ENCODE data around the gene FMO4.
A peak's percentile ranks its signal among the peaks of the same experiment; 100 is the strongest.
"Not testable (repeated sequence)": the region's sequence is repeated elsewhere in the genome, so short reads cannot be mapped to it uniquely, and the experiment has no call there.

FMO4 gene, protein sequence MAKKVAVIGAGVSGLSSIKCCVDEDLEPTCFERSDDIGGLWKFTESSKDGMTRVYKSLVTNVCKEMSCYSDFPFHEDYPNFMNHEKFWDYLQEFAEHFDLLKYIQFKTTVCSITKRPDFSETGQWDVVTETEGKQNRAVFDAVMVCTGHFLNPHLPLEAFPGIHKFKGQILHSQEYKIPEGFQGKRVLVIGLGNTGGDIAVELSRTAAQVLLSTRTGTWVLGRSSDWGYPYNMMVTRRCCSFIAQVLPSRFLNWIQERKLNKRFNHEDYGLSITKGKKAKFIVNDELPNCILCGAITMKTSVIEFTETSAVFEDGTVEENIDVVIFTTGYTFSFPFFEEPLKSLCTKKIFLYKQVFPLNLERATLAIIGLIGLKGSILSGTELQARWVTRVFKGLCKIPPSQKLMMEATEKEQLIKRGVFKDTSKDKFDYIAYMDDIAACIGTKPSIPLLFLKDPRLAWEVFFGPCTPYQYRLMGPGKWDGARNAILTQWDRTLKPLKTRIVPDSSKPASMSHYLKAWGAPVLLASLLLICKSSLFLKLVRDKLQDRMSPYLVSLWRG

DNA sequence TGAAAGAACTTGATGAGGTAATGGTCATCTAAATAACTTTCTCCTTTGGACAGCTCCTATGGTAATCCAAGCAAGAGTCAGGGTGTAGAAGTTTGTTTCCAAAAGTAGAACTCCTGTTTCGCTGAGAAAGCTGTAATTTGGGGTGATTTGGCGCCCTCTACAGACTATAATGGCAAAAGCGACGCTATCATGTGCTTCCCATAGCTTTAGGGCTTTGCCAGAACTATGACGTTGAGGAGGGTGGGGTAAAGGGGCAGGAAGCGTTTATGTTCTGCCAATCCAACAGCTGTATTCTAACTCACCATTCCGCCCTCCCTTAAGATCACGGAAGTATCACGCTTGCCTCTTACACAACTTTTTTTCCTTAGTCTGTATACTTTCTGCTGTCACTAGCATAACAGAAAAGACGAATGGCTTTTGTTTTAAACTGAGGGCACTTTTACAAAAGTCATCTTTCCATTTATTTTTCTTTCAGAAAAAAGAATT, at the start of gene FMO4:
TSS of gene FMO4 (plus strand) at position 349 of the 486 bp plus-strand sequence. CDS start 5,643 bp downstream, outside the sequence.
- peak; percentile 94 for DNase-seq (ENCODE audit: low read depth)

DNA sequence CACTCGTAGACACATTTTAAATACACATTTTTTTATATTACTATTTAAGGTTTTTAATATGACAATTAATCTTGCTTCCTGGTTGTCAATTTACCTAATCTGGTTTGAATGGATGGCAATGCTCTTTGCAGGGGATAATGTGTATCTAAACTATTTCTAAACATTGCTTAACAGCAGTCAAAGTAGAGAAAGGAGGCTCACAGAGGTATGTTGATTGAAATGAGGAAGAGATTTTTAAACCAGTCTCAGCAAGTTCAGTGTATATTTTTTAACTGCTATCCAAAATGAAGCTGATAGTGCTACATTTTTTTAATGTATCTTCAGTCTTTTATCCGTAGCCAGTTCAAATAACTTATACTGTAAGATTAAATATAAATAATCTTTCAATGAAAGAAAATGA, 48.3 kb upstream of the FMO4 start:
- DNase-seq (ENCODE audit: low read depth), result no peak

DNA sequence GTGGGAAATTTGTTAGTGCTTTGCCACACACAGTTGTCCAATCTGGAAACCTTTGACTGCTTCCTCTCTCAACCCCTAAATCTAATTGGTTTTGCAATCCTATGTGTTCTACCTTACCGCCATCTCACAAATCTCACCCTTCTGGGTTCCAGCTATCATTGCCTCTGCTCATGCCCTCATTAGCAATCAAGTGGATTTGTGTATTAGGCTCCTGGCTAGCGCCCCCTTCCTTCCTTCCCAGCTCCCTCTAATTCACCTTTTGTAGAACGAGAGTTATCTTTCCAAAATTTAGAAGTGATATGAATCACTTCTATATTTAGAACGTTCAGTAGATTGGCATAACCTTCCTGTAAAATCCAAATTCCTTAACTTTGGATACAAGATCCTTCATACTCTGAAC, 47.1 kb upstream of the FMO4 start:
- no peak for DNase-seq (ENCODE audit: low read depth)

DNA sequence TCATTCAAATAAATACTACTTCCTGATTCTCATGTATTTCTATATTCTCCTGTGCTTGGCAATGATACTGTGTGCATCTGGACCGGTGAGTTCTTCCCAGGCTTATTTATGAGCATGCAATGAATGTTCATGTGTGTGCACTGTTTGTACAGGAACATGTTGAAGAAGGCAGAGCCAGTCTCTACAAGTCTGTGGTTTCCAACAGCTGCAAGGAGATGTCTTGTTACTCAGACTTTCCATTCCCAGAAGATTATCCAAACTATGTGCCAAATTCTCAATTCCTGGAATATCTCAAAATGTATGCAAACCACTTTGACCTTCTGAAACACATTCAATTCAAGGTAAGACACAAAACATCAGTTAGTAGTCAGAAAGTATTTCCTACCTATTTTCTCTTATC, 46.6 kb upstream of the FMO4 start:
- DNase-seq (ENCODE audit: low read depth), result no peak

DNA sequence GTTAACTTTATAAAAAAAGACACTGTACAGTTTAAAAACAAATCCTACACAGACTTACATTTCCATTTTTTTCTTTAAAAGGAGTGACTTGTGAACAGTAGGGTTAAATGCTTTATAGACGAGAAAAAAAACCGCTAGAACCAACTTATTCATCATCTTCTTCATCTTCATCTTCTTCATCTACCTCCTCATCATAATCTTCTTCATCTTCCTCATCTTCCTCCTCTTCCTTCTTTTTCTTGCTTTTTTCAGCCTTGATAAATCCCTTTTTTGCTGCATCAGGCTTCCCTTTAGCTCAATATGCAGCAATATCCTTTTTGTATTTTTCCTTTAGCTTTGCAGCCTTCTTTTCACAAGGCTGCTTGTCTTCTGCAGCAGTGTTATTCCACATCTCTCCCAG, 43.2 kb upstream of the FMO4 start:
- no peak for DNase-seq (ENCODE audit: low read depth)

DNA sequence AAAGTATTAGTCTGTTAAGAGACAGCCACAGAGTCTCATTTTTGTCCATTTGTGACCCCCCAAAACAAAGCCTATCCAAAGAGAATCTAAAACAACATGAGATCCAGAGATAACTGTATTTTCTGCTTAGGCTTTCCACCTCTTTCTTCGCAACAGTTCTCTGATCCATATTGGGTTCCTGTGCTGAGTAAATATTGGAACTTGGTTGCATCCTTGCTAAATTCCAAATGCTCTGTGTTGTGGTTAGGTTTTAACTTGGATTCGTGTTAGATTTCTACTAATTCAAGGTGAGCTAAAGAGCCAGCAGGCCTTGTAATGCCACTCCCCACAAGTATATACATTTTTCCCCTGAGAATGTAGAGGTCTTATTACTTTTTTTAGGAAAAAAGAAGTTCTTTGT, 36.4 kb upstream of the FMO4 start:
- no peak for DNase-seq (ENCODE audit: low read depth)

DNA sequence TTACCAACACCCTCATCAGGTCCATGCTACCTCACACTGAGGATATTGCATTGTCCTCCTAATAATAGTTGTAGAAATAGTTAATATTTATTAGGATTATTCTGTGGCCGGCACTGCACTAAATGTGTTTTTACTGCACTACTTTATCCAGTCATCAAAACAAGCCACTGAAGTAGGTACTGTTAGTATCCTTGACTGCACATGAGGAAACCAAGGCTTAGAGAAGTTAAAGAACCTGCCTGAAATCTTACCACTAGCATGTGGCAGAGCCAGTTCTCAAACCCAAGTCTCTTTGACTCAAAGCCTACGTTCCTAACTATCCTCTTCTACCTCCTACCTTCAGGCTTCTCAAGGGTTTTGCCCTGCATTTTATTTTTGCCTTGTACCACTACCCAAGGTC, 34.7 kb upstream of the FMO4 start:
- no peak for DNase-seq (ENCODE audit: low read depth)

DNA sequence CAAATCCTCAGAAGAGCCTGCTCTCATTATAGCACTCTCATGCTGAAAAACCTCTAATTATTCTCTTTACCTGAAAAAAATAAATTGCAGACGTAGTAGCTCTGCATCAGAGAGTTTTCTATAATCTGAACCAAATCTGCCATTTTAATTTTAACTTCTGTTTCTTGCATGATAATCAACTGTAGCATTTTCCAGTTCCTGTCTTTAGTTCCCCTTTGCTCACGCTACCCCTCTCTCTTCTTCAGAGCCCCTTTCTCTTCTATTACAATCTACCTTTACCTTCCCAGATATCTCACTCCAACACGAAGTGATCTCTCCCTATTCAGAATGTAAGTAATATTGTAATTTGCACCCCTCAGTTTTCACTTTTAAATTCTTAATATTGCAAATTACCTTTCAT, 34.3 kb upstream of the FMO4 start:
- DNase-seq (ENCODE audit: low read depth), result no peak

DNA sequence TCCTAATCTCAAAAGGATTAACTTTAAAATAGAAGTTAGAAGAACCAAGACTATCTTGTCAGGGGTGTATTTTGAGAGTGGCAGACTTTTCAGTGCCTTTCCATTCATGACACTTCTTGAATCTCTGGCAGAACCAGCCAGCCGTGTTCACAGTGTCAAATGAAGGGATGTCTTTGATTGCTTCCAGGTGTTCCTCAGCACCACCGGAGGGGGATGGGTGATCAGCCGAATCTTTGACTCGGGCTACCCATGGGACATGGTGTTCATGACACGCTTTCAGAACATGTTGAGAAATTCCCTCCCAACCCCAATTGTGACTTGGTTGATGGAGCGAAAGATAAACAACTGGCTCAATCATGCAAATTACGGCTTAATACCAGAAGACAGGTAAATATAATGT, 33.4 kb upstream of the FMO4 start:
- DNase-seq (ENCODE audit: low read depth), result no peak

DNA sequence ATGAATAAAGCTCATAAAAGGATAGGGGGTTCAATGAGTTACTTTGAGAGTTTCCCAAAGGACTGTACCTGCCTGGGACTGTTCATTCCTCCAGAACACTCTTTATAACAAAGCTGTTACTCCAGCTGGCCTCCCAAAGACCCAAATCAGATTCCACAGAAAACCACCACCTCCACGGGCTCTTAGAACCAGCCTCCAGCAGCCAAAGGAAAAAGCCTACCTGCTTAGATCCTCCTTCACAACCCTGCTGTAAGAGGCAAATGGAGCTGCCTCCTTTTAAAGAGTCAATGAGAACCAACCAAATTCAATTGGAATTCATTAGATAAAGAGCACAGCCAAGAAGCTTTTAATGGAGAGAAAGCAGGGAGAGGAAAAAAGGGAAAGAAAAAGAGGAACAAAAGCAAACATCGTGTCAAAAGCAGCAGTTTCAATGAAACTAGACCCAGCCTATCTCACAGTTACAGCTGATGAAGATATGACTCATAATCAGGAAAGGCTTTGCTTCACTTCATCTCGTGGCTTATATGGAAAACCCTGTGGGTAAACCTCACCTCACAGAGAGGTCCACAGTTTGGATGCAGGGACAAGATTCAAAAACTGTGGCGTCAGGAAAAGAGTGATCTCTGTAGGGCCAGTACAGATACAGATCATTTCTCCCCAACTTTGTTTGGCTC, 27.8 kb upstream of the FMO4 start:
- no peak for DNase-seq (ENCODE audit: low read depth)

DNA sequence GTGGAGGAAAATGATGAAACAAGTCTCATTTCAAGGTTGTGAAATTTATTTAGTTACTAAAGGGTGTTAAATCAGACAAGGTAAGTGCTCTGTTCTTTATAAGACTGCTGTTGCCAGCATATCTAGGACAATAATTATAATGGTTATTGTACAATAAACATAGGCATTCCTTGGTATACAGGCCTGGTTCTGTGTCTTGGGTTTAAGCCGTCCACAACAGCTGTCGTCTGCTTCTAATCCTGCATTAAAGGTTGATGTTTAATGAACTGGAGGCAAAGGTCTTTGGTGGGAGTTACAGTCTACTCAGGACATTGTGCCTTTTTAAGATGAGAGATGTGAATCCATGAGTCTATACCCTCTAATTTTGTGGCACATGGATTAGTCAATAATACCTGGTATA, 23.4 kb upstream of the FMO4 start:
- DNase-seq (ENCODE audit: low read depth), result no peak

DNA sequence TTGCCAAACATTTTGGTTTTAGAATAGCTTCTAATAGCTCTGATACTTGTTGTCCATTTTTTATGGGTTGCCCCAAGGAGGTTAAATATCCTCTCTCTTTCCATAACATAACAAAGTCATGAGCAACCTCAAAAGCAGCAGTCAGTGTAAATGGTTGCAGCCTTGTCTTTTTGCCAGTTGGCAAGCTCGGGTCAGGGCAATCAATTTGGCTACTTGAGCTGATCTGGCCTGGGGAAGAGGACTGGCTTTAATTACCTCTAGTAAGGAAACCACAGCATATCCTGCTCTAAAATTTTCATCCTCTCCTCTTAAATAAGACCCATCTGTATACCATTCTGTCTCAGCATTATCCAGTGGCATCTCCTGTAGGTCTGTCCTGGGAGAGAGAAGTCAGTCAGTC, 21.2 kb upstream of the FMO4 start:
- DNase-seq (ENCODE audit: low read depth), result no peak

DNA sequence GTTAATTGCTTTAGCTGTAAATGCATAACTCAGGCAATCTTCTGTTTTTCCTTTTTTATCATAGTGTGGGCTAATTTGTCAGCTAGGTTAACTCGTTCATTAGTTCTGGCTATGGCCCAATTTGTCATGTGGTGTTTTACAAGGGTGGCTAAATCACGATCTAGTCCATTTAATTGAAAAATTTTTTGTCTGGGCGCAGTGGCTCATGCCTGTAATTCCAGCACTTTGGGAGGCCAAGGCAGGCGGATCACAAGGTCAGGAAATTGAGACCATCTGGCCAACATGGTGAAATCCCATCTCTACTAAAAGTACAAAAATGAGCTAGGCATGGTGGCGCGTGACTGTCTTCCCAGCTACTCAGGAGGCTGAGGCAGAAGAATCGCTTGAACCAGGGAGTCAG, 18.6 kb upstream of the FMO4 start:
- not testable (repeated sequence) for DNase-seq (ENCODE audit: low read depth)

DNA sequence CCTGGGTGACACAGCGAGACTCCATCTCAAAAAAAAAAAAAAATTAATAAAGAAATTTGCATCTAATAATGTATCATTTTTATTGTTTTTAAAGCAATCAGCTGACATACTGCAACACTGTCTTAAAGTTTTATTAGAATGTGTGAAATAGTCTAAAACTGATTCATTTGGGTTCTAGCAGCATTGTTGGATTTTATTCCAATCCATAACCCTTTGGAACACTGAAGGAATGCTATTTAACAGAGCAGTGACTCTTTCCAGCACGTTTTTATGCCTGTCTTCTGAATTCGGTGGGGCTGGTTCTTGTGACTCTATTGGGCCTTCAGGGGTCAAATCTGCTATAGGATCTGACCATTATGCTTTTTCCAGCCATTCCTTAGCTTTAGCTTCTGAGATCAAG, 18.2 kb upstream of the FMO4 start:
- no peak for DNase-seq (ENCODE audit: low read depth)

DNA sequence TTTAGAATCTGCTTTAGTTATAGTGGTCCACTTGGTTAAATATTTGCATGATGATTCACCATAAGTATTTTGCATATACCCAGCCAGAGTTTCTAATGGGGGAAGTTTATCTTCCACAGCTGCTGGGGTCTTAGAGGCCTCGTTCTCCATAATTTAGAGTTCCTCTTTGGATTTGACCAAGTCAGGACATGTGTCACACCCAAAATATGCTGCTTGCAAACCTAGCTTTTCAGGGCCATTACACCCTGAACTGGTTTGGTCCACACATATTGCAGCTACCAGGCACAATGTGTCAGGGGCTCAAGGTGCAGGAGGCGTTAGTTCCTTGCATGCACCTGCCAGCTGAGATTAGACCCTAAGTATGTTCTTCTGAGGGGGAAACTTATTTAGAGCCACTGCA, 17.1 kb upstream of the FMO4 start:
- no peak for DNase-seq (ENCODE audit: low read depth)

DNA sequence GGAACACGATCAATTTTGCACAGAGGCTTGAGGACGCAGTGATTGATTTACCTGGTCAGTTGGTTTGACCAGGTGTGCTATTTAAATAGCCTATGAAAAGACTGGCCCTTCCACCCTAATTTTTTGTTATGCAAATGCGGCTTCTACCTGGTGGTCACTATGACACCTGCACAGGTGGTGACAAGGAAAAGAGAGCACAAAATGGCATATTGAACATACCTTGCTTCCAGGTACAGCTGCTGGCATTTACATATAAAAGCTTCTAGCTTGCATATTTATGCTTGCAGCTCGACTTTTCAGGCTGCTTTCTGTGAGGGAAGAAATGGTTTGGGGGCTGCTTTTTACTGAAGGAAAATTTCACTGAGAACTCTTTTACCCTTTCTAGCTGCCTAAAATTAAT, 15.3 kb upstream of the FMO4 start:
- DNase-seq (ENCODE audit: low read depth), result no peak

DNA sequence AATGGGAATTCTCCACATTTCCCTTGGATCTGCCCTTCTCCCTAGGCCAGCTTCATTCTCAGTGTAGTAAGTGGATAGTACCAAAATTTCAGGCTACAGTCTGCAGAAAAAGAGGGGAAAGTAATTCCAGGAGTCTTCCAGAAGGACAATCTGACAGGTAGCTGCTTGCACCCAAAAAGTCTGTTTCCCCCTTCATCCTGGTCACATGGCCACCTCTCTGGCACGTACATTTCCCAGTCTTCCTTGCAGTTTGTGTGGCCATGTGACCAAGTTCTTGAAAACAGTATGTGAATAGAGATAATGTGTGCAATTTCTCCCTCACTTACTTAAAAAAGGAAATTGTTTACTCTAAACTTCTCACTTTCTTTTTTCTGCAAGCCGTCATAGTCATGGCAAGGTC, 14.6 kb upstream of the FMO4 start:
- no peak for DNase-seq (ENCODE audit: low read depth)

DNA sequence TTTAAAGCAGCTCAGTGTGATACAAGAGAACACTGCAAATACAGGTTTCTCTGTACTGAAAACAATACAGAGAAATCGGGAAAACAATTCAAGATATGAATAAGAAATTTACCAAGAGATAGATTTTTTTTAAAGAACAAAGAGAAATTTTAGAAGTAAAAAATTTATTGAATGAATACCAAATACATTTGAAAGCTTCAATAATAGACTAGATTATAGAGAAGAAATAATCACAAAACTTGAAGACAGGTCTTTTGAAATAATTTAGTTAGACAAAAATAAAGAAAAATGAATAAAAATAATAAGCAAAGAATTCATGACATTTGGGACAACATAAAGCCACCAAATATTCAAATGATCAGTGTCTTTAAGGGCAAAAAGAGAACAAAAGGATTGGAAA, 13.6 kb upstream of the FMO4 start:
- no peak for DNase-seq (ENCODE audit: low read depth)

DNA sequence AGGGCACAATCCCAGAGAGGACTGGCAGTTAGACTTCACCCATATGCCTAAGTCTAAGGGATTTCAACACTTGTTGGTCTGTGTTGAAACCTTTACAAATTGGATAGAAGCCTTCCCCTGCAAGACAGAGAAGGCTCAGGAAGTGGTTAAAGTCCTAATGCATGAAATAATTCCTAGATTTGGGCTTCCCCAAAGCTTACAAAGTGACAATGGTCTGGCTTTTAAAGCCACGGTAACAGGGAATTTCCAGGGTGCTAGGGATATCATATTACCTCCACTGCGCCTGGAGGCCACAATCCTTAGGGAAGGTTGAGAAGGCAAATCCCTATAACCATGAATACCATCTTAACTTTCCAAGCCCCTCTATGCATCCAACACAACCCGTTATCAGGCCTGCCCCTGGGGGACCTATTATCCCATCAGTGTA, 3.3 kb upstream of the FMO4 start:
- no peak for DNase-seq (ENCODE audit: low read depth)

DNA sequence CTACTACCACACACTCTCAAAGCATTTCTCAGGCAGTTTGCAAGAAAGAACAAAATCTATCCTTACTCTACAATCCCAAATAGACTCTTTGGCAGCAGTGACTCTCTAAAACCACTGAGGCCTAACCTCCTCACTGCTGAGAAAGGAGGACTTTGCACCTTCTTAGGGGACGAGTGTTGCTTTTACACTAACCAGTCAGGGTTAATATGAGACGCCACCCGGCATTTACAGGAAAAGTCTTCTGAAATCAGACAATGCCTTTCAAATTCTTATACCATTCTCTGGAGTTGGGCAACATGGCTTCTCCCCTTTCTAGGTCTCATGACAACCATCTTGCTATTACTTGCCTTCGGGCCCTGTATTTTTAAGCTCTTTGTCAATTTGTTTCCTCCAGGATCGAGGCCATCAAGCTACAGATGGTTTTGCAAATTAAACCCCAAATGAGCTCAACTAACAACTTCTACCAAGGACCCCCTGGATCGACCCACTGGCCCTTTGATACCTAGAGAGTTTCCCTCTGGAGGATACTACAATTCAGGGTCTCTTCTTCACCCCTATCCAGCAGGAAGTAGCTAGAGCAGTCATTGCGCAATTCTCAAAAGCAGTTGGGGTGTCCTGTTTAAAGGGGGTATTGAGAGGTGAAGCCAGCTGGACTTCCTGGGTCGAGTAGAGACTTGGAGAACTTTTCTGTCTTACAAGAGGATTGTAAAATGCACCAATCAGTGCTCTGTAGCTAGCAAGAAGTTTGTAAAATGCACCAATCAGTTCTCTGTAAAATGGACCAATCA, 2.0 kb upstream of the FMO4 start:
- DNase-seq (ENCODE audit: low read depth), result no peak

DNA sequence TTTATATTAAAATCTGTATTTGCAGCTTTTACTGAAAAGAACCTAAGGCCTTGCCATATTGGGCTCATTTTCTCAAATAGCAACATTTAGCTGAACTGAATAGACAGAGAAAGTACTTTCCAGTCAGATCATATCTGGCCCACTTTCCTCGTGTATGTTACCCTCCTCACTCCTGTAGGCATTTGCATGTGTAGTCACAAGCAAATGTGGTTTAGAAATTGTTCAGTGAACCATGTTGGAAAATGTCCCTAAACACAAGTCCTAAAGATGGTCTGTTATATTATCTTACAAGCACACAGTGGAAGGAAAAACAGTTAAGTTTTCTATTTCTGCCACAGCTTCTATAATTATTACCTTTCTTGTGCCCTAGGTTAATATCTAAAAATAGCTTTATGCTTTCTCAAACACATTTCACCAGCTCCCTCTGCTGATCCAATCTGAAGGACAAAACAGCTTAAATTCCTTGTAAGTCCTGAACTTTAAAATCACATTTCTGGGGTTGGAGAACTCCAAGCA, 606 bp upstream of the FMO4 start:
- no peak for DNase-seq (ENCODE audit: low read depth)

DNA sequence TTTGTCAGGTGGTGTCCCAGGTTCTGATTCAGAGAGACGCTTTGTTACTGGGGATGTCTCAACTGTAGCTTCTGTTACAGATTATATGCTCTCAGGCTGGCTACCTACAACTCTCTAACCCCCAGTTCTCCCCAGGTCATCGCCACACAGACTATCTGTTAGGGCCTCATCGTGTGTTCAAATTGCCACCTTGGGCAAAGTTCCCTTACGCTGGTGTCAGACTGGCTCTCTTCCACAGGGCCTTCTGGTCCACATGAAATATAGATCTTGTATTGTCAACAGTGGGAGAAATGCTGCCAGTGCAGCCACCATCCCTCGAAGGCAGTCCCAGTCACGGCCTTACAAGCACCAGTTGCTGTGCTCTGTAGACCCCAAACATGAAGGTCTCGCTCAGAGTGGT, 15.3 kb downstream of the FMO4 start:
- DNase-seq (ENCODE audit: low read depth), result no peak
